HG03439 (cell line): ENCODE measurements around the gene UBE2K.
A peak's percentile ranks its signal among the peaks of the same experiment; 100 is the strongest.
"Not testable (repeated sequence)": the region's sequence is repeated elsewhere in the genome, so short reads cannot be mapped to it uniquely, and the experiment has no call there.

Source experiments
- ATAC-seq: cut with Tn5 transposase; IDR thresholded peaks from one replicate; pipeline ENCODE4 v1.9.1; 2021; ENCODE audit warnings: mild to moderate bottlenecking, moderate library complexity; ENCODE audit not compliant: unreplicated experiment

UBE2K gene, protein sequence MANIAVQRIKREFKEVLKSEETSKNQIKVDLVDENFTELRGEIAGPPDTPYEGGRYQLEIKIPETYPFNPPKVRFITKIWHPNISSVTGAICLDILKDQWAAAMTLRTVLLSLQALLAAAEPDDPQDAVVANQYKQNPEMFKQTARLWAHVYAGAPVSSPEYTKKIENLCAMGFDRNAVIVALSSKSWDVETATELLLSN

GRCh38 chr4:39697740-39698423 lies at the start of gene UBE2K:
Gene UBE2K, plus strand, starts transcription at chr4:39698136. Its CDS starts 192 bp downstream, at chr4:39698328.
- peak; percentile 66 for ATAC-seq

GRCh38 chr4:39648213-39648612 lies 49.7 kb upstream of the UBE2K start:
- ATAC-seq: no peak

DNA sequence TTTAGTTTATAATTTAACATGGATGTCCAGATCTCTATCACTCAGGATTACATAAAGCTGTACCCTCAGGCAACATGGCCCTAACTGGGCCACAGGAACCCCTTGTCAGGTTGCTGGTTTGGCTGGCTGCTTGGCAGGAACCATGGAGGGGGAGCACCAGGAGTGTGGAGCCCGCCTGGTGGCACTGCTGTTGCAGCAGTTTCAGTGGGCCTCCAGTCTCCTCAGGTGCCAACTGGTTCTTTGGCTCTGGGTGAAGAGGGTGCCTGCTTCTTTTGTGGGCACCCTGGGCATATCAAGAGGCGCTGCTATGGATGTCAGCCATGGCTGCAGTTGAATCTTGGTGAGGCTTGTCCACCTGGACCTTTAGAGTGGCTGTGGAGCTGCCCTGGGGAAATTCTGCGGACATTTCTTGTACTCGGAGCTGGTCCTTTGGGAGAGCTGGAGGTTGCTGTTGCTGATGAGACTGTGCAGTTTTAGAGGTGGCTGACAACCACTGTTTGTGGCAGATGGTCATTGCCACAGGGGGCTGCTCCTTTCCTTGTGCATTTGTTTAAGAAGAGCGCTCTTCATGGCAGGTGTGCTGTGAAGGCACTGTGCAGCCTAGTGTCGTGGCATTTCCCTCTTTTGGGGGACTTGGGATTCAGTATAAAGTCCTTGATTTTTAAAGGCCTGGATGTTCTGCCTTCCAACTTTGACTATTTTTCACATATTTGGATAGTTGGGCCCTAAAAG lies 48.9 kb upstream of the UBE2K start:
- no peak for ATAC-seq

- ATAC-seq: no peak
Observed at GRCh38 chr4:39649639-39650265, 48.2 kb upstream of the UBE2K start.

GRCh38 chr4:39651586-39651985 lies 46.4 kb upstream of the UBE2K start:
- ATAC-seq: not testable (repeated sequence)

GRCh38 chr4:39655211-39655610 lies 42.7 kb upstream of the UBE2K start:
- ATAC-seq: no peak

DNA sequence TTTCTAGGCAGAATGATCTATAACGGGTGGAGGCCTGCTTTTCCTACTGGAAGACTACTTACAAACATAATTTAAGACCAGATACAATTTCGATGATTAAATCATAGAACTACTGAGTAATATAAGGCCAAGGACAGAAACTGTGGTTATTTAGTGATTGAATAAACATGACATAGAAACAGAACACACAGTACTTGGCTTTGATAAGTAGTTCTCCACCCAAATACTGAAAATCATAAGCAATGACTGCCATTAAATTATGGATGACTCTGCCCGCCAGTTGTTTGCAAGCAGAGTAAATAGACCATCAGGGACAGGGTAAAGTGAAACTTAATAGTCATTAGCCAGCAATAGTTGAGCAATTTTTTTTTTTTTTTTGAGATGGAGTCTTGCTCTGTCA lies 42.1 kb upstream of the UBE2K start:
- no peak for ATAC-seq

- ATAC-seq: not testable (repeated sequence)
Observed at GRCh38 chr4:39656638-39657037, 41.3 kb upstream of the UBE2K start.

DNA sequence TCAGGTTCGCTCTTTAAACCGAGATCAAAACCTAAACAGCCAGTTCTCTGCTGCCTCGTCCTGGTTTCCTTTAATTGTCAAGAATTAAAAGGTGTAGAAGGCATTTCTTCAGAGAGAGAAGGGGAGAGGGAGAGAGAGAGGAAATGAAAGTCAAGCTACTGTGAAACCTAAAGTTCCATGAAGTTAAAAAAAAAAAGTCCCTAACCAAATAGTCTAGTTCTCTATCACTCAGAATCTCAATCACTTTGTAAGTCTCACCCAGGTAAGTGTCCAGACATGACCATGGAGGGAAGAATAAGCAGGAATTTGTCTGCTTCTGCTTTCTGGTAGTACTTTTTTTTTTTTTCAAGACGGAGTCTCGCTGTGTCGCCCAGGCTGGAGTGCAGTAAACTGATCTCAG lies 40.5 kb upstream of the UBE2K start:
- peak; percentile 63 for ATAC-seq

DNA sequence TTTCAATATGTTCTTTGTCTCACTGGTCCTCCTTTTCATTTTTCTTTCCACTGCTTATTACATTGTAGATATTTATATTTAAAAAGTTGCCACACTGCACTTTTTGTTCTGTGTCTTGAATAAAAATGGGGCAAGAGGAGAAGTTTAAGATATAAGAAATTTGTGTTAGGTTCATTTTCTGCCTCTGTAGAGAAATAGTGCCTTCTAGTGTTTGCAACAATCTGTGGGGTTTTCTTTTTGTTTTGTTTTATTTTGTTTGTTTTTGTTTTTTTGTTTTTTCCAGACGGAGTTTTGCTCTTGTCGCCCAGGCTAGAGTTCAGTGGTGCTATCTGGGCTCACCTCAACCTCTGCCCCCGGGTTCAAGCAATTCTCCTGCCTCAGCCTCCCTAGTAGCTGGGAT lies 39.2 kb upstream of the UBE2K start:
- ATAC-seq: no peak

DNA sequence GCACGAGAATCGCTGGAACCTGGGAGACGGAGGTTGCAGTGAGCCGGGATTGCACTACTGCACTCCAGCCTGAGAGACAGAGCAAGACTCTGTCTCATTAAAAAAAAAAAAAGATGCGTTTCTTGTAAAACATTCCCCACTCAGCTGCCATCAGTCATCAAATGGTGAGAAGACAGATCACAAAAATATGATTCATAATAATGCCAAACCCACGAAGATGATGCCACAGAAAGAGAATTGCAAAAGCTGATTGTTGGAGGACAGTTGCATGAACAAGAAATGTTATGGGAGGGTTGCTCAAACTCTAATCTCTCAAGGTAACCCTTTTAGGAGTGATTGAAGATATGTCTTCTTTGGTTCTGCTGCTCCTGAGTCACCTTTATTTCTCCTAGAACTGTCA lies 37.9 kb upstream of the UBE2K start:
- no peak for ATAC-seq

DNA sequence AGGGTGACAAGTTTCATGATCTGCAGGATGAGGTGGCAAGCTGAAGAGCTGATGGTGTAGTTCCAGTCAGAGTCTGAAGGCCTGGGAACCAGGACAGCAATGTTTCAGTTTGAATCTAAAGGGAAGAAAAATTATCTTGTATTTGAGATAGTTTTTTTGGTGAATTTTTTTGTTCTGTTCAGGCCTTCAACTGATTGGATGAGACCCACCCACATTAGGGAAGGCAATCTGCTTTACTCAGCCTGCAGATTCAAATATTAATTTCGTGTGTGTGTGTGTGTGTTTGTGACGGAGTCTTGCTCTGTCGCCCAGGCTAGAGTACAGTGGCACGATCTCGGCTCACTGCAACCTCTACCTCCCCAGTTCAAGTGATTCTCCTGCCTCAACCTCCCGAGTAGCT lies 37.2 kb upstream of the UBE2K start:
- no peak for ATAC-seq

DNA sequence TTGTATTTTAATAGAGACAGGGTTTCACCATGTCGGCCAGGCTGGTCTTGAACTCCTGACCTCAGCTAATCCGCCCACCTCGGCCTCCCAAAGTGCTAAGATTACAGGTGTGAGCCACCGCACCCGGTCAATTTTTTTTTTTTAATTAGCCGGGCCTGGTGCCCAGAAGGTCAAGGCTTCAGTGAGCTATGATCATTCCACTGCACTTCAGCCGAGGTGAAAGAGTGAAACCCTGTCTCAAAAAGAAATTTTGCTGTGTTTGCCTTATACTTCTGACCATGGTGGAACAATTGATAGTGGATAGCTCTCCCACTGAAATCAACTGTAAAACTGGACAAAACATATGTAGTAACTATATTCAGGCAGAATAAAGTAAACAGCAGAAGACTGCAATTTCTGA lies 35.3 kb upstream of the UBE2K start:
- no peak for ATAC-seq

DNA sequence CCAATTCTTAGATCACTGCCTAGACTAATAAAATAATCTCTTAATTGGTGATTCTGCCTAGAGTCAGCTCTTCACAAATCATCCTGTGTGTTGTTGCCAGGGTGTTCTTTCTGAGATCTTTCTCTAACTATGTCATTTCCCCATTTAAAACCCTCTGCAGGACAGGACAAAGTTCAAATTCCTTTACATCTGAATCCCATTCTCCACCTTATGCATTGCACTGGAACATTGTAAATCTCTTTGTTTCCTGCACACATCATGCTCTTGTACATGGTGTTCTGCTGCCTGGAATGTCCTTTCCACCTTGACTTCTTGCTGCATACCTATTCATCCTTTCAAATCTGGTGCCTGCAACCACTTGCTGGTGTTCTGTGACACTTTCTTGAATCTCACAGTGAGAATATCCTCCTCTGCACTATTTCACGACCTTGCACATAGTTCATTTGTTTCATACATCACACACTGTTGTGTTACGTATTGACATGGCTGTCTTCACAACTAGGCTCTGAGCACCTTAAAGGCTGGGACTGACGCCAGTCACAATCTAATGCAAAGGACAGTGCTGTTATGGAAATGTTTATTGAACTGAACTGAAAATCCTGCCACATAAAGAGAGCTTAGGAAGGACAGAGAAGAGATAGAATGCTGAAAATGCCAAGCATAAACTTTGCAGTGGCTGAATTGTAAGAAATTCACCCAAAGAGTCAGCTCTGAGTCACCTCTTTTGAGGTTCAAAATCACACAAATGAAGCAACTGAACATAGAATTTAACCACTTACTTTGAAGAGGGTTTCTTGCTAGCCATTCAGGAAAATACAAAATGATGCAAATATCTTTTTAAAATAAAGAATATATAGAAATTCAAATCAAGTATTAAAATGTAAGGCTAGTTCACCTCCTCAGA lies 32.9 kb upstream of the UBE2K start:
- no peak for ATAC-seq

DNA sequence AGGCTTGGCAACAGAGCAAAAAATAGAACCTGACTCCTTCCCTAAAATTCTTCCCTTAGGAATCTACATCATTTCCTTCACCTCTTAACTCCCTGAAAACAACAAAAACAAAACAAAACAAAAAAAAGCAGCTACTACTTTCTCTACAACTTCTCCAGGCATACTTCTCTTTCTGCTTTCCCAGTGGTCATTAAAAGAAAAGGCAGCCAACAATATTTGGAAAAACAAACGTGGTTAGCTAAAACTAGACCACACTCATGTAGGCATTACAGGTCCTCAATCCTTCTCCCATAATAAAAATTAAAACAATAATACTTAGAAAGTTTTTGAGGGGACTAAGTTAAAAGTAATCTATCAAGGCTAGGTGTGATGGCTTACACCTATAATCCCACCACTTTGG lies 30.2 kb upstream of the UBE2K start:
- ATAC-seq: no peak

DNA sequence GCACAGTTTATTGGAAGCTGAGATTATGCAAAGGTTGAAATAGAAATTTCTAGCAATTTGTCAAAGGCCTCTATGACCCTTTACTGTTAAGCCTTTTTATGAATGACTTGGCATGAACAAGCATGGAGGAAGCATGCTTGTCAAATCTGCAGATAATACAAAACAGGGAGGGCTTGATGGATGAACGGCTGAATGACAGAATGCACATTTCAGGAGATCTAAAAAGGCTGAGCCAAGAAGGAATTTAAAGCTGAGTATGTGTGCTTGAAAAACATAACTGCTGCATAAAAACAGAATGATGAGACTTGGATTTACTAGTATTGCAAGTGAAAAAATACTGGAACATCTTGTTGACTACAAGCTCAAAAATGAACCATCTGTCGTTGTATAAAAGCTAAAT lies 29.0 kb upstream of the UBE2K start:
- ATAC-seq: no peak

GRCh38 chr4:39670296-39670695 lies 27.6 kb upstream of the UBE2K start:
- not testable (repeated sequence) for ATAC-seq

DNA sequence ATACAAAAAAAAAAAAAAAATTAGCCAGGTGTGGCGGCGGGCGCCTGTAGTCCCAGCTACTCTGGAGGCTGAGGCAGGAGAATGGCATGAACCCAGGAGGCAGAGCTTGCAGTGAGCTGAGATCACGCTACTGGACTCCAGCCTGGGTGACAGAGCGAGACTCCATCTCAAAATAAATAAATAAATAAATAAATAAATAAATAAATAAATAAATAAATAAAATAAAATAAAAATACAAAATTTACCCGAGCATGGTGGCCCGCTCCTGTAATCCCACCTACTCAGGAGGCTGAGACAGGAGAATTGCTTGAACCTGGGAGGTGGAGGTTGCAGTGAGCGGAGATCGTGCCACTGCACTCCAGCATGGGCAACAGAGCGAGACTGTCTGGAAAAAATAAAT lies 22.3 kb upstream of the UBE2K start:
- not testable (repeated sequence) for ATAC-seq

DNA sequence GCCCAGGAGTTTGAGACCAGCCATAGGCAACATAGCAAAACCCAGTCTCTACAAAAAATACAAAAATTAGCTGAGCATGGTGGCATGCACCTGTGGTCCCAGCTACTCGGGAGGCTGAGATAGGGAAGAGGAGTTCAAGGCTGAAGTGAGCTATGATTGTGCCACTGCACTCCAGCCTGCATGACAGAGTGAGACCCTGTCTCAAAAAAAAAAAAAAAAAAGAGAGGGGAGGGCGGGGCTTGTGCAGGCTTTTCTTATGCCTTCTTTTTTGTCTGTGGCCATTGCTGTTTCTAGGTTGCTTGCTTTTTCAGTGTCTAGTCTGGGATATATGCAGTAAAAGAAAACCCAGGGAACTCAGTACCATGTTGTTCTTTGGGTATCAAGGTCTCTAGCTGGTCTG lies 16.9 kb upstream of the UBE2K start:
- not testable (repeated sequence) for ATAC-seq

GRCh38 chr4:39682138-39682537 lies 15.8 kb upstream of the UBE2K start:
- ATAC-seq: peak; percentile 53

GRCh38 chr4:39685990-39686389 lies 11.9 kb upstream of the UBE2K start:
- no peak for ATAC-seq
